Dermis lymphatic vessel endothelial cell (primary cell): ENCODE results near the gene WDFY4. TPM values are rescaled to one million over a fixed set of nuclear protein-coding genes. Genes with fewer than 3 reads are reported as not detected.

Experiments used
- total RNA-seq: library from RNA; depleted of rRNA; stranded (reverse); fragments of >200 nt; gene quantifications from 2 replicates; pipeline ENCODE4 v1.2.1, GENCODE V29; 2014

The WDFY4 gene
- 0.11 TPM in 1 of 2 replicates, not detected in the other for total RNA-seq

GRCh38 chr10:48684792-48685623 lies at the start of gene WDFY4:
Gene WDFY4, plus strand, starts transcription at chr10:48684873. Its CDS starts 24,860 bp downstream, at chr10:48709733.

GRCh38 chr10:48939790-48940325 lies 255.2 kb downstream of the WDFY4 start, which contains the start of gene LRRC18:
Gene LRRC18, minus strand, starts transcription at chr10:48939840. Its CDS starts 25,685 bp downstream, at chr10:48914155.

Other genes starting within 250 kb of the WDFY4 start
- 1.3 TPM in 2 replicates for gene ARHGAP22, start 79.8 kb upstream of the WDFY4 start, total RNA-seq